Left hindlimb (tissue), 1 donor: ENCODE data around the gene AGAP3.

Experiments used
- DNase-seq: peaks from one replicate; pipeline ENCODE4 v3.0.0-alpha.2; 2018

AGAP3 gene

DNA sequence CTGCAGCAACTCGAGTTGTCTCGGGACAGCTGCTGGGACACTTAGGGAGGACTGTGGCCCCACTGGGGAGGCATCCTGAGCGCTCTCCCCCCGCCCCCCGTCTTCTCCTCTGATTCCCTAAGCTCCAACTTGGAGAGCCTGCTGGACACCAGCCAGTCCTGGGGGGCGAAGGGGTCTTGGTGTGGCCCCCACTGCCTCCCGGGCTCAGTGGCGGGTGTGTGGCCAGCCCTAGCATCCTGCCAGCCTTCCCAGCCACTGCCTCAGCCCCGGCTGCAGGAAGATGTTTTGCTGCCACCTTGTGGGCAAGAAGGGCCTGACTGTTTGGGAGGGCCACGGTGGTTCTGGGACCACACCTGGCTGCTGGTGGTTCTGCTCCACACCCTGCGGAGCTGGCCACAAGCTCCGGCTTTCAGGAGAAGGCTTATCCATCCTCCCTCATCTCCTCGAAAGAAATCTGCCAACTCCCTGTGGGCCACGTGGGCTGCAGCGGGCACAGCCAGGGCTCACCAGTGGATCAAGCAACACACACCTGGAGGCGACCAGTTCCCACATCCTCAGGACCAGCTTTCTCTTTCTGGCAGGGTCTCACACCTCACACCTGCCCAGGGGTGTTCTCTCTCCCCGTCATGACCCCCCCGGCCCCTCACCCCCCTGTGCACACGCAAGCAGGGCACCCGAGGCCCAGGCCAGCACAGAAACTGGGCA is 24.8 kb downstream of the AGAP3 start:
- peak; percentile 71 for DNase-seq

DNA sequence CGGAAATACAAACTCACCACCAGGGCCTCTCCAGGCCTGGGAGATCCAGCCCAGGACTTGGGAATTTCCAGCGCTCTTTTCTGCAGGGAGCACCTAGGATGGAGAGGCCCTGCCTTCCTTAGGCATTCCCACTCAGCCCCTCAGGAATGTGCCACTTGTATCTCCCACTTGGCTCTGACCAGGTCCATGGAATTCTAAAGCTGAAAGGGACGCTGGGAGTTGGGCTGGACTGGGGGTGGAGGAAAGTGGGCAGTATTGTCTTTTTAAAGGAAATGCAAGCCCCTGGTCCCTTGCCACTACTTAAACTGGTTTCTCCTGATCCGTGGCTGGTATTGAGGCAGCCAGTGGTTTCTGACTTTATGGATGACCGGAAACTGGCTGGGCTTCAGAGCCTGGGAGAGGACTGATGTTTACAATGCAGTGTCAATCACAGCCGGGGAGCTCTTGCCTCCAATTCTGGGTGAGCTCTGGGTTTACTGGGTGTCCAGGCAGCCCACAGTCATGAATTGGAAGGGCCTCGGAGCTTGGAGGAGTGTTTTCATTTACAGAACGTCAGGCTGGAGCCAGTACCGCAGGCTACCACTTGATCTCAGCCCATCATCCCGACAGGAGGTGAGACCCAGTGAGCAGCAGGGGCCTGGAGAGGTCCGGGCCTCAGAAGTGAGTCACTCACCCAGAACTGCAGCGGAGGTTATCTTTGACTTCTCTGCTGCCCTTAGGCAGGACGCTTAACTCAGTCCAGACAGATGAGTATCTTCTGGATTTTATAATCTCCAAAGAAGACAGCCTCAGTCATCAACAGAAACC is 27.3 kb downstream of the AGAP3 start:
- DNase-seq = no peak

DNA sequence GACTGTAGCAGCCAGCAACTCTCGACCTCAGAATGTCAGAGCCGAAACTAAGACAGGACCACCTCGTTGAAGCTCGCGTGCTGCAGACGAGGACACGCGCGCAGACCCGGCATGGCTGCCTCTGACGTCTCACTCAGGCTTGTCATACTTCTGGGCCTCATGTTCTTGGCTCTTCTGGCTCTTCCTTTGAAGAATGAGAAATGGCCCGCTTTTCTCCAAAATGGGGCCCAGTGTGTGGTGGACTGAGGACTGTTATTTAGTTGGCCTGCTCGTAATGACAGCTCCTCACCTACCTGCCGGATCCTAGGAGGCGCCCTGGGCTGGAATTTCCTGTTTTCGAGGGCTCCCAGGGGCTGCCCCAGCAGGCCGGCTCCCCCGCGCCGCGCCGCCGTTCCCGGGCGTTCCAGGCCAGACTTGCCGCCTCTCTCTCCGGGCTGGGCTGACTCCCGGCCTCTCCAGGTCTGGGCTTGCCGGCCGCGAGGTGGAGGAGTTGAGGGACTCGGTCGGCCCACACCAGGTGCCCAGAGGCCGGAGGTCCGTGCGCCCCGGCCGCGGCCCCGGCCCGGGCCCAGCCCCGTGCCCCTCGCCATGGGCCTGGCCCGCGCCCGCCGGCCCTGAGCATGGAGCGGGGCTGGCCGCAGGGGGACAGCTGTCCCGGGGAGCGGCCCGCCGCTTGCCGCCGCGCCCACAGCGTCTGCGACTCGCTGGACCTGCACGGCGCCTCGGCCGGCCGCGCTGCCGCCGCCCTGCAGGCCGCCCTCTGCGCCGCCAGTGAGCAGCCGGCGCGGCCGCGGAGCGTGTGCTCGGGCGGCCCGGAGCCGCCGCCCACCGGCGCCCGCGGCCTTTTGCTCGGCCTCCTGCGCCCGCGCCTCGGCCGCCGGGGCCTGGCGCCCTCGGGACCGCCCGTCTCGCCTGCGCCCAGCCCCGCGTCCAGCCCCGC is 28.1 kb downstream of the AGAP3 start:
- DNase-seq = no peak

DNA sequence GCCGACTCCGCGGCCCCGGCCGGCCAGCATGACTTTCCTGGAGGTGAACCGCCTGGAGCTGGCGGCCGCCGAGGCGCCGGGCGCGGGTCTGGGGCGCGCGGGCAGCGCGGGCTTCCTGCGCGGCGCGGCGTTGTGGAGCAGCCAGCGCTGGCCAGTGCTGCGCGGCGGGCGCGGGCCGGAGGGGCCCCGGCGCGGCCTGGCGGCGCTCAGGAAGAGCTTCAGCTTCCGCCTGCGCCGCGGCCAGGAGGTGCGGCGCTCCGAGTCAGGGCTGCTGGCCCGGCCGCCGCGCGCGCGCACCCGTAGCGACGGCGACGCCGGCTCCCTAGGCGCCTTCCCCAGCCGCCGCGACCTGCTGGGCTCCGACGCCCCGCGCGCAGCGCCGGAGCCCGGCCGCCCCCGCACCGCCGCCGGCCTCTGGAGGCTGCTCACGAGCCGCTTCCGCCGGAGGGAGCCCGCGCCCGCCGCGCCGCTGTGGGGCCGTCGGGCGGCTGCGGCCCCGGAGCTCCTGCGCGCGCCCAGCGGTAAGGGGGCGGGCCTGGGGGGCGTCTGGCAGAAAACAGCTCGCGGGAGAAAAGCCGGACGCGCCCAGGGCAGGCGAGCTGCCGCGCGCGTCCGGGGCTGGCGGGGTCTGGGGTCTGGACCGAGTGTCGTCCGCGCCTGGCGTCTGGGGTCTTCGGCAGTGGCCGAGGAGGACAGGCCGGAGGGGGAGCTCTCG is 29.0 kb downstream of the AGAP3 start:
- no peak for DNase-seq

DNA sequence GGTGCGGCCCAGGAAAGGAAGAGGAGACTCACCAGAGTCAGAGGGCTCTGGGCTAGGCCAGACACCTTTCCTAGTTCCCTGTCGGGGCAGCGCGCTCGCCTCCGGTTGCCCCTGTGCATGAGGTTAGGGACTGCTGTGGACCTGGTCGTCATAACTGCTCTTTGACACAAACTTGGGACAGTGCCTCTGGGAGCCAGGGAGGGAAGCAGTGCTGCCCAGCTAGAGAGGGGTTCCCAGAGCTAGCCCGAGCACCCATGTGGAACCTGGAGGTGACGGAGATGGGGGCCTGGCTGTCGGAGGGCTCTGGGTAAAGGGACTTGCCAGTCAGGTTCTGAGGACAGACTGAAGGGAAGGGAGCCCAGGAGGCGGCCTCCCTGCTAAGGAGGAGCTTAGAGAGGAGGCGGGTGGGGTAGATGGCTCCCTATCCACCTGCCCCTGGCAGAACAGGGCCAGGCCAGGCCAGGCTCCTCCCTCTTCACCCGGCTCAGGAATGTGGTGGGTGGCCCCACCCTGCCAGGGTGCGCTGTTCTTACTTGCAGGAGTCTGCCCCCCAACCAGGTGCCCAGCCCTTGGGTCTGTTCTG is 29.7 kb downstream of the AGAP3 start:
- DNase-seq = no peak

DNA sequence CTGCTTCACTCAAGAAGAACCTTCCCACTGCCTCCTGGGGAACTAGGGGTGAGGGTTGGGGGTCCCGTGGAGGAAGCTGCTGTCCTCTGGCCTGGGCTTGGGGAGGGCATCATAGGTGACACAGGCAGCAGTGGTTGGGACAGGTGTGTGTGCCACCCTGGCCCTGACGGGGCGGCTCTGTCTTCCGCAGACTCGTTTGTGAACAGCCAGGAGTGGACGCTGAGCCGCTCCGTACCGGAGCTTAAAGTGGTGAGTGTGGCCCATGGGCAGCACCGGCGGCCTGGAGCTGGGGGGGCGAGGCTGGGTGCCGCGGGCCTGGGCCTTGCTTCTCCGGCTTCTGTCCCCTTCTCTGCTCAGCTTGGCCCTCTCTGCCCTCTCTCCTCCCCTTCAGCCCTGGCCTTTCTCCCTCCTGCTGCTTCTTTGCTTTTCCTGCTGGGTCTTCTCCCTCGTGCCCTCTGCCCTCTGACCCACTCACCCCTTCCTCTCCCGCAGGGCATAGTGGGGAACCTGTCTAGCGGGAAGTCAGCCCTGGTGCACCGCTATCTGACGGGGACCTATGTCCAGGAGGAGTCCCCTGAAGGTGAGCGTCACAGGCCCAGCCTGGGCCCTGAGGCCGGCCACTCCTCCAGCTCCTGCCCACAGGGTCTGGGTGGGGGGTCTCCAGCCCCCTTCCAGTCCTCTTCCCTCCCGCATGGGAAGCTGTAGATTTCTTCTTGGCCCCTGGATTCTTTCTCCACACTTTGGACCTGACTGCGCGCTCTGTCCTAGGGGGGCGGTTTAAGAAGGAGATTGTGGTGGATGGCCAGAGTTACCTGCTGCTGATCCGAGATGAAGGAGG is 30.5 kb downstream of the AGAP3 start:
- no peak for DNase-seq

DNA sequence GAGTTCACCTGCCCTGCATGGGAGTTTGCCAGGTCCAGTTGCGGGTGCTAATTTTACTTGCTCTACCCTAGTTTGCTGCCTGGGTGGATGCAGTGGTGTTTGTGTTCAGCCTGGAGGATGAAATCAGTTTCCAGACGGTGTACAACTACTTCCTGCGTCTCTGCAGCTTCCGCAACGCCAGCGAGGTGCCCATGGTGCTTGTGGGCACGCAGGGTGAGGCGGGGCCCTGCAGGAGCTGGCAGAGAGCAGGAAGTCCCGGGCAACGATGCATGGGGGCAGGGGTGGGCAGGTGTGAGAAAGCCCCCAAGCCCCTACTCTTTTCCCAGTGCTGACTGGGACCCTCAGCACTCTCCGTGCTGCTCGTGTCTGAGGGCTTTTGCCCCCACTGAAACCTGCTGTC is 31.3 kb downstream of the AGAP3 start:
- no peak for DNase-seq

DNA sequence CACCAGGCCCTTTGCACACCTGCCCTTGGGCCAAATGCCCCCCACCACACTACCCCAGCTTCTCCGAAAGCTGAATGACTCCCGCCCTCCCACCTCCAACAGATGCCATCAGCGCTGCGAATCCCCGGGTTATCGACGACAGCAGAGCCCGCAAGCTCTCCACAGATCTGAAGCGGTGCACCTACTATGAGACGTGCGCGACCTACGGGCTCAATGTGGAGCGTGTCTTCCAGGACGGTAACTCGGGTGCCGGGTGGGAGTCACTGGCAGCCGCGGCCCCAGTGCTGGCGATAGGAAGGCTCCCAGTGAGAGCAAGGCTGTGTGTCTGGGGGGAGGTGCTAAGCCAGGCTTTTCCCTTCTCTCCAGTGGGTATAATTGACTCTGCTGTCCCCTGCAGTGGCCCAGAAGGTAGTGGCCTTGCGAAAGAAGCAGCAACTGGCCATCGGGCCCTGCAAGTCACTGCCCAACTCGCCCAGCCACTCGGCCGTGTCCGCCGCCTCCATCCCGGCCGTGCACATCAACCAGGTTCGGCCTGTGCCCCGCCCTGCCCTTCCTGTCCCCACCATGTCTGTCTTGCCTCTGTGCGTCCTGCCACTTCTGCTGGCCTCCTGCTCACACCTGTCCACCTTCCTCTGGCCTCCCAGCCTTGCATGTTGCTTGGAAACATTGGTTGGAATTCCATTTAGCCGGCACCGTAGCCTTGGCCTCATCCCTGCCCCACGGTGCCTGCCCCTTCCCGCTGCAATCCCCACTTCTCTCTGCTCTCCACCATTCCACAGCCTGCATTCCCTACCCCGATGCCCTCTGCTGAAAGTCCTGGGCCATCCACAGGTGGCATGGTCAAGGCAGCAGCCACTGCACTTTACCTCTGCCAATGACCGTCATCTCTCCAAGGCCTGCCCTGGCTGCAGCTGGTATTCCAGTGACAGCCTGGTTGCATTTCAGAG is 32.1 kb downstream of the AGAP3 start:
- no peak for DNase-seq

DNA sequence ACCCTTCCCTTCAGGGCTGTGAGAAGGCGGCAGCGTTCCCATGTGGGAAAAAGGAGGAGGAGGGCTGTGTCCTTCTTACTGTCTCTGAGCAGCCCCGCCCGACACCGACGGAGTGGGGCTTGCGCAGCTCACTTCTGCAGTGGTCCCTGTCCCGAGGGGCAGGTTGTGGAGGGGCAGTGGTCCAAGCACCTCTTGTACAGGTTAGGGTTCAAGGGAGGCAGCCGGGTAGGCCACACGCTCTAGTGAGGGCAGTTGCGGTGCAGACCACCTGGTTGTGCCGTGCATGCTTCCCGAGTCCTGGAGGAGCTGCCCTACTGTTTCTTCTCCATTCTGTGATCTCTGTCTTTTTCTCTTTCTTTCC is 32.8 kb downstream of the AGAP3 start:
- no peak for DNase-seq

DNA sequence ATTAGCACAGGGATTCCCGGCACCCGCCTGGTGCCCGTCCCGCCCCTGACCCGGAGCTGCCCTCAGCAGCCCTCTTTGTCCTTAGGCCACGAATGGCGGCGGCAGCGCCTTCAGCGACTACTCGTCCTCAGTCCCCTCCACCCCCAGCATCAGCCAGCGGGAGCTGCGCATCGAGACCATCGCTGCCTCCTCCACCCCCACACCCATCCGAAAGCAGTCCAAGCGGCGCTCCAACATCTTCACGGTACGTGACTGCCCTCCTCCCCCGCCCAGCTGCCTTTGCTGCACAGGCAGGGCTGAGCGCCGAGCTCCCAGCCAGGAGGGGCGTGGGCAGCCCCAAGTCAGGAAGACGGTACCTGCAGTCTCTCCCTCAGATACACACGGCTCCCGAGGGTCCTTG is 33.6 kb downstream of the AGAP3 start:
- no peak for DNase-seq

DNA sequence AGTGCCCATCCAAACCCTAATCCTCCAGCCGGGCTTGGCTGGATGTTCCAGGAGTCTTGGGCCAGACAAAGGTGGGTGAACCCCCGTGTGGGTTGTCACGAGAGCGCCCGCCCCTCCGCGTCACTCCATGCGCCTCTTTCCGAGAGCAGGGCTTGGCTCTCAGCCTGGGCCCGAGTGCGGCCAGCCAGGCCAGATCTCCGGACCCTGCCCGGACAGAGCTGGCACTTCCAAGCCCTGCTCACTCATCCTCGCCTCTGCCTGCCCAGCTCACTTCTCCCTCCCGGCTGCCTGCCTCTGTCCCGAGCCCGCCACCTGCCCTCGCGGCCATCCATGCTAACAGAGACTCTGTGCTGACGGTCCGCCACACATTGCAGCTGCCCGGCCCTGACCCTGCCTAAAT is 34.6 kb downstream of the AGAP3 start:
- DNase-seq = no peak

DNA sequence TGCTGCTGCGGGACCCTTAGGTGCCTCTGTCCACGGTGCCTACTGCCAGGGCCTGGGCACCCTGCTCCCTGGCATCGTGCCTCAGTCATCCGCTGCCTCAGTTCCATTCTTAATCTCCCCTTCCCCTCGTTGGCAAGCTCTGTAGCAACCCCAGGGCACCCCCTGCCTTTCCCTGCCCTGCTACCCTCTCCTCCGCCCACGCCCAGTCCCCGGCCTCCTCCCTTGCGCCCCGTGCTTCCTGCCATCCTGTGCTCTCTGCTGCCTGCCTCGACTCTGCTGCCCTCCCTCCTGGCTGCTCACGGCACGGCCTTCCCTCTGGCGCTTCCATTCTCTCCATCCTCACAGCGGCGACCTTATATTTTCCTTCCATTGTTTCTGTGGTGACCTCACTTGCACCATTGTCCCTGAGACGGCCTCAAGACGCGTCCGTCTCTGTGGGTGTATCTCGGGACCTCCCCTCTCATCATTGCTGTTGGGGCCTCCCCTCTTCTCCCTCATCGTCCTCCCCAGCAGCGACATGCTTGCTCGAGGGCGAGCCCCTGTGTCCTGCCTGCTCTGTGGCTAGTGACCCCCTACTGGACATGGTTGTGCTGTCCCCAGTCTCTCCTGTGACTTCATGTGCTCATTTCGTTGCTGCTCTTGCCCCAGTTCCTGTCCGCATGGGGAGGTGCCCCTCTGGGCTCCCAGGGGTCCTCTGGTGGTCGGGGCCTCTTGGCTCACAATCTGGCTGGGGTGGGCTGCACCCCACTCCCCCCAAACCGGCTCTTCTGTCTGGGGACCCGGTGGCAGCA is 35.3 kb downstream of the AGAP3 start:
- no peak for DNase-seq

DNA sequence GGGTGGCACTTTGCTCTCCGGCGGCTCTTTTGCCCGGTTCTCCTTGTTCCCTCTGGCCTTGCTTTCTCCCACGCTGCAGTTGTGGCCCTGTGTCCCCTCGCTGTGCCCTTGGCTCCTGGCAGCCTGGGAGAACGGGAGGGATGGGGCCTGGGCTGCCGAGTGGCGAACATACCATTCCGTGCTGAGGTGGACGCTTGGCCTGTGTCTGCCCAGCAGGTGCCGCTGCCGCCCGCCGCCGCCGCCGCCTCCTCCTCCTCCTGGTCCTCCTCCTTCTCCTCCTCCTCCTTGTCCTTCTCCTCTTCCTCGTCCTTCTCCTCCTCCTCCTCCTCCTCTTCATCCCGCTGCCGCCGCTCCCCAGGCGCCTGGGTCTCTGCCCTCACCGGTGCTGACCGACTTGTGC is 36.0 kb downstream of the AGAP3 start:
- no peak for DNase-seq

DNA sequence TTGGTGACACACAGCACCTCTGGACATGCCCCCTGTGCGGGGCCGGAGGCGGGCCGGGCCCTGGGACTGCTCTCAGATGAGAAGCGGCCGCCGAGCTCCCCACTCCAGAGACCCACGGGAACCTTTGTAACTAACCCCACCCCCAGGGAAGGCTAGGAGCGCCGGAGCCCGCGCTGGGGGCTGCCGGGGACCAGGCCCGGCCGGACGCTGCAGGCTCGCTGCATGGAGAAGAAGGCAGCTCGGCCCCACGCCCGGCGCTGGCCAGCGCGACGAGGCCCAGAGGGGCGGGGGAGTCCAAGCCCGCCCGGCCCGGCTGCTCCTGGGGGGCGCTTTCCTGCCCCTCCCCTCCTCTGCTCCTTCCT is 36.5 kb downstream of the AGAP3 start:
- DNase-seq = no peak

DNA sequence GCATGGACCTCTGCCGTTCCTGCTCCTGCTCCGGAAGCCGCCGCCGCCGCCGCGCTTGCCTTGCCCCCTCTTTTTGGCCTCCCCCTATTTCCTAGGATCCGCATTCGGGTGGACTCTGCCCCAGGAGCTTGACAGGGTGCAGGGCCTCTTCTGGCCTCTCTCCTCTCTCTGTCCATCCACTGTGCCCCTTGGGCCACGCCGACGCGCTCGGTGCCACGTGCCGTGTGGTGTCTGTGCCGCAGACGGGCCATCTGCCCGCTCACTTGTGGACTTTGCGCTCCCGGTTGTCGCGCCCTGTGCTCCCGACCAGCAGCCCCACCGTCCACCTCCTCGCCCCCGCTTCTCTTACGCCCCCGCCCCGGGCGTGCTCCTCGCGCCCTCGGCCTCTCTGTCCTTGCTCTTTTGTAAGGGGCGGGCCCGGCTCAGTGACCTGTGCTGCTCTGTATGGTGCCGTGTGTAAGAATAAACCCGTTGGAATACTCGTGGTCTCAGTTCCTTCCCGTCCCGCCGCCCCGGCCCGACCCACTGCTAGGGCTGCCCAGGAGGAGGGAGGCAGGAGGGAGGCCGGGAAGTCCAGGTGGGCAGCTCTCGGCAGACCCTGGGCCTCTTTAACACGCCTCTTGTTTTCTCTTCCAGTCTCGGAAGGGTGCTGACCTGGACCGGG is 37.0 kb downstream of the AGAP3 start:
- no peak for DNase-seq

DNA sequence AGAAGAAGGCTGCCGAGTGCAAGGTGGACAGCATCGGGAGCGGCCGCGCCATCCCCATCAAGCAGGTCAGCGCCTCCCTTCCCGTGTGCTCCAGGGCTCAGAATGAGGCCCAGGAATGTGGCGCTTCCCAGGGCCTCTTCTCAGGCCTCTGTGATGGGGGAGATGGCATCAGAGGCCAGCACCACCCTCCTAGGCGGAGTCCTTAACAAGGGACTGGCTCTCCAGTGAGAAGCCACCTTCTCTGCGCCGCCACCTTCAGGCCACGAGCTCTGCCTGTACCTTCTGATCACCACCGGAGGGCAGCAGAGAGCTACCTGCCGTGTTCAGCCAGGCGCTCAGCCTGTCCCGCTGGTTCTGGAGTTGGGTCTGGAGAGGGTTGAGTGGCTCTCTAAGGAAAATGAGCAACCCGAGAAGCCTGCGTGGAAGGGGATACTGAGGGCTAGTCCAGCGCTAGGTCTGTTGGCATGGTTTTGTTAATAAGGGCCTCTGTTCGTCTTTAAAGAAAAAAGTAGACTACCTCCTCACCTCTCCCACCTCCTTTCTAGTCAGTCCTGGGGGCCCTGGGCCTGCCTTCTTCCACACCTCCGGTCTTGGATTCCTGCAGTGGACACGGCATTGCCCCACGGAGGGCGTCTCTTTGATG is 37.7 kb downstream of the AGAP3 start:
- peak; percentile 84 for DNase-seq

DNA sequence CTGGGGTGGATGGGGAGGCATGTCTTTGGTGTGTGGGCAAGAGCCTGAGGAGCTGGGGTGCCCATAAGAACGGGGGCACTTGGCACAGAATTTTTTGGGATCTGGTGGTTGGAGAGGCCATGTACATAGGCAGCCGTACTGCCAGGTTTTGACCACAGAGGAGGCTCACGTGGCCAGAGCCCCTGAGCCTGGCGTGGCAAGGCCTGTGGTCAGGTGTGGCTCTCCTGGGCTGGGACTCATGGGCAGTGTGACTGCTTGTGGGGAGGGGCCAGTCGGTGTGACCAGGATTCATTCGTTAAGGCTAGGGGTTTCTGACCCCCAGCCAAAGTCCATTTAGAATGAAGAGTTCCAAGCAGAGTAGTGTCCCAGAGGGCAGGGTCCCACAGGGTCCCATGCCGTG is 38.2 kb downstream of the AGAP3 start:
- no peak for DNase-seq

DNA sequence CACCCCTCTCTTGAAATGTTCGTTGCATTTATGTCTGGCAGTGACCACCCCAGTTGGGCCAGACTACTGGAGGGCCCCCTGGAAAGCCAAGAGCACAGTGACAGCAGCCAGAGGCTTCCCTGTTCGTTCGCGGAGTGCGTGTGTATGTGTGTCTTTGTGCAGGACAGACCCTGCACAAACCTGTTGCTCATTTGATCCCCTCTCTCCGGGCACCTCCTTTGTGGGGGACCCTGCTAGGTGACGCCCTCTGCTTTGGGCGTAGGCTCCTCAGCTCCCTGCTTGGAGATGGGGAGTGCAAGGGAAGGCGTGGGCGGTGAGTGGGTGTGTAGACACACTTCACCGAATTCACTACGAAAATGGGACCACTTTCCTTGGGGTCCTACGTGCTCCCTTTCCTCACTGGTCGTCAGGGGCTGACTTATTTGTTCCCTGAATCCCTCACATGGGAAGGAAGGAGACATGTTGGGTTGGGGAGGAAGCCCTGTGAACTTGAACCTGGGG is 38.7 kb downstream of the AGAP3 start:
- no peak for DNase-seq
